Keratinocyte (primary cell): ENCODE measurements around the gene TPGS1.

Experiments
- EZH2 ChIP-seq: IDR thresholded peaks from one replicate; pipeline ENCODE4 v1.6.1; 2012; ENCODE audit warnings: inconsistent platforms, mild to moderate bottlenecking, low read length, moderate library complexity
- TF ChIP-seq, protein P1 (sequence below), 3 experiments: IDR thresholded peaks in 1 of 3; conservative IDR thresholded peaks in 1 of 3; optimal IDR thresholded peaks in 1 of 3; 2 replicates in 2 of 3; 3 replicates in 1 of 3; pipeline versions ENCODE3 to v1.5.1; 2011; ENCODE audit warnings: low read length in 3 of 3, mild to moderate bottlenecking in 3 of 3, moderate library complexity in 2 of 3, control low read depth in 1 of 3, inconsistent platforms in 1 of 3; ENCODE audit not compliant: insufficient read depth in 2 of 3; ENCODE audit errors: extremely low read depth in 1 of 3

DNA sequence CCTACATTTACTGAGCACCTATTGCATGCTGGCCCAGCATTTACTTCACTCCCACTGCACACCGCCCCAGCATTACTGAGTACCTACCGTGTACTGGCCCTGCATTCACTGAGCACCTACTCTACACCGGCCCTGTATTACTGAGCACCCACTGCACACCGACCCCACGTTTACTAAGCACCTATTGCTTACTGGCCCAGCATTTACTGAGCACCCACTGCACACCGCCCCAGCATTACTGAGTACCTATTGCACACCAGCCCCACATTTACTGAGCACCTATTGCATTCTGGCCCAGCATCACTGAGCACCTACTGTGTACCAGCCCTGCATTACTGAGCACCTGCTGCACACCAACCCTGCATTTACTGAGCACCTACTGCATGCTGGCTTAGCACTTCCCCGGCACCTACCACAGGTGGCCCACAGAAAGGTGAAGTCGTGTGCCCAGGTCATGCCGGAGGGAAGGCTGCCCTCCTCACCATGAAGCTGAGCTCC is 6.9 kb downstream of the TPGS1 start:
- TF ChIP-seq, protein P1, sequence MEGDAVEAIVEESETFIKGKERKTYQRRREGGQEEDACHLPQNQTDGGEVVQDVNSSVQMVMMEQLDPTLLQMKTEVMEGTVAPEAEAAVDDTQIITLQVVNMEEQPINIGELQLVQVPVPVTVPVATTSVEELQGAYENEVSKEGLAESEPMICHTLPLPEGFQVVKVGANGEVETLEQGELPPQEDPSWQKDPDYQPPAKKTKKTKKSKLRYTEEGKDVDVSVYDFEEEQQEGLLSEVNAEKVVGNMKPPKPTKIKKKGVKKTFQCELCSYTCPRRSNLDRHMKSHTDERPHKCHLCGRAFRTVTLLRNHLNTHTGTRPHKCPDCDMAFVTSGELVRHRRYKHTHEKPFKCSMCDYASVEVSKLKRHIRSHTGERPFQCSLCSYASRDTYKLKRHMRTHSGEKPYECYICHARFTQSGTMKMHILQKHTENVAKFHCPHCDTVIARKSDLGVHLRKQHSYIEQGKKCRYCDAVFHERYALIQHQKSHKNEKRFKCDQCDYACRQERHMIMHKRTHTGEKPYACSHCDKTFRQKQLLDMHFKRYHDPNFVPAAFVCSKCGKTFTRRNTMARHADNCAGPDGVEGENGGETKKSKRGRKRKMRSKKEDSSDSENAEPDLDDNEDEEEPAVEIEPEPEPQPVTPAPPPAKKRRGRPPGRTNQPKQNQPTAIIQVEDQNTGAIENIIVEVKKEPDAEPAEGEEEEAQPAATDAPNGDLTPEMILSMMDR (optimal IDR thresholded peaks at IDR 0.05 in 1 of 3, IDR thresholded peaks at IDR 0.05 in 1 of 3, conservative IDR thresholded peaks at IDR 0.05 in 1 of 3; ENCODE audit: extremely low read depth in 1 of 3, insufficient read depth in 2 of 3, low read length in 3 of 3), result no peak
- no peak for TF ChIP-seq EZH2
